Progenitor cell of endocrine pancreas (in vitro differentiated cells): ENCODE measurements around the gene LEO1. TPM values are rescaled to one million over a fixed set of nuclear protein-coding genes. Genes with fewer than 3 reads are reported as not detected.
"Not testable (repeated sequence)": the region's sequence is repeated elsewhere in the genome, so short reads cannot be mapped to it uniquely, and the experiment has no call there.

ENCODE experiments used
- DNase-seq: peaks from one replicate; pipeline ENCODE4 v3.0.0; 2021; ENCODE audit warnings: low spot score; ENCODE audit not compliant: unreplicated experiment
- H3K27ac Mint-ChIP-seq: 2 replicates; pipeline ENCODE4 v1.8.0; 2021; ENCODE audit warnings: mild to moderate bottlenecking, moderate library complexity, mixed read lengths
- H3K27me3 Mint-ChIP-seq: 2 replicates; pipeline ENCODE4 v1.8.0; 2021; ENCODE audit warnings: mixed read lengths
- H3K36me3 Mint-ChIP-seq: 2 replicates; pipeline ENCODE4 v1.8.0; 2022; ENCODE audit warnings: mixed read lengths; ENCODE audit not compliant: insufficient read depth
- H3K4me1 Mint-ChIP-seq: 2 replicates; pipeline ENCODE4 v1.8.0; 2021; ENCODE audit warnings: low read depth, mixed read lengths
- H3K4me3 Mint-ChIP-seq: 2 replicates; pipeline ENCODE4 v1.8.0; 2021; ENCODE audit warnings: low read depth, mild to moderate bottlenecking, moderate library complexity, mixed read lengths
- H3K9me3 Mint-ChIP-seq: 2 replicates; pipeline ENCODE4 v1.8.0; 2021; ENCODE audit warnings: low read depth, mixed read lengths
- total RNA-seq: library from RNA; stranded (reverse); gene quantifications from 2 replicates; pipeline ENCODE4 v1.2.1, GENCODE V29; 2021
- TF ChIP-seq, protein P1 (sequence below): fragments of 200-600 bp; sonication (generic); IDR thresholded peaks from one replicate; pipeline ENCODE4 v1.5.0; 2021; ENCODE audit warnings: antibody characterized with exemption, mild to moderate bottlenecking; ENCODE audit not compliant: unreplicated experiment

Gene LEO1
- total RNA-seq, 1 donor from 2014 or later: 25.7 TPM

DNA sequence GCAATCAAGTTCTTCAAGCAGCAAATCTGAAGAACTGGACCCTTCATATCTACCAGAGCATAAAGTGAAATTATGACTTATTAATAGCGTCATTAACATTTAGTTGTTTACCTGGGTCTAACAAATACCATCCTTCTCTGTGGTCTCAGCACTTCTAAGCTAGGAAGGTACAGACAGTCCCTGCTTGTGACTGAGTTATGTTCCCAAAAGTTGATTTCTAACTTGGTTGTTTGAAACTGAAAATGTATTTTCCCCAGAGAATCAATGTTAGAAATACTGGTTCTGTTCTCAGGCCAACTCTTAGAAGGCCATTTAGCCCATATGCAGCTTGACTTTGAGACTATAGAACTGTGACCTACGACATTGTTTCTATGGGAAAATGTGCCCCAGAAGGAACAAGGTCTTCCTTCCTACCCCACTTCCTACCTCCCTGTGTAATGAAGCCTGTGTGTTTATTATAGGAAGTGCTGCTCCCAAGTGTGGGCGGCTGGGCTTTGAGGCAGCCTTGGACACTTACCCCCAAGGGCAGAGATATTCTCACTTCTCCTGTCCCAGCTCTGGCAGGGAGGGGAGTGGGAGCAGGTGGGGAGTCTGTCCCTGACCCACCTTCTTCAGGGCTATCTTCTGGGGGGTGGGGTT is 35.2 kb upstream of the LEO1 start:
- Mint-ChIP-seq H3K27me3 (peaks cover 3% of the 10 kb centered on the region), H3K36me3 (no peaks in the 10 kb centered on the region), H3K4me3 (no peak overlapping the region), H3K9me3 (no peaks in the 10 kb centered on the region), H3K4me1 (peaks cover 23% of the 10 kb centered on the region), H3K27ac (no peak overlapping the region)
- TF ChIP-seq, protein P1, sequence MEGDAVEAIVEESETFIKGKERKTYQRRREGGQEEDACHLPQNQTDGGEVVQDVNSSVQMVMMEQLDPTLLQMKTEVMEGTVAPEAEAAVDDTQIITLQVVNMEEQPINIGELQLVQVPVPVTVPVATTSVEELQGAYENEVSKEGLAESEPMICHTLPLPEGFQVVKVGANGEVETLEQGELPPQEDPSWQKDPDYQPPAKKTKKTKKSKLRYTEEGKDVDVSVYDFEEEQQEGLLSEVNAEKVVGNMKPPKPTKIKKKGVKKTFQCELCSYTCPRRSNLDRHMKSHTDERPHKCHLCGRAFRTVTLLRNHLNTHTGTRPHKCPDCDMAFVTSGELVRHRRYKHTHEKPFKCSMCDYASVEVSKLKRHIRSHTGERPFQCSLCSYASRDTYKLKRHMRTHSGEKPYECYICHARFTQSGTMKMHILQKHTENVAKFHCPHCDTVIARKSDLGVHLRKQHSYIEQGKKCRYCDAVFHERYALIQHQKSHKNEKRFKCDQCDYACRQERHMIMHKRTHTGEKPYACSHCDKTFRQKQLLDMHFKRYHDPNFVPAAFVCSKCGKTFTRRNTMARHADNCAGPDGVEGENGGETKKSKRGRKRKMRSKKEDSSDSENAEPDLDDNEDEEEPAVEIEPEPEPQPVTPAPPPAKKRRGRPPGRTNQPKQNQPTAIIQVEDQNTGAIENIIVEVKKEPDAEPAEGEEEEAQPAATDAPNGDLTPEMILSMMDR: no peak
- DNase-seq: no peak

DNA sequence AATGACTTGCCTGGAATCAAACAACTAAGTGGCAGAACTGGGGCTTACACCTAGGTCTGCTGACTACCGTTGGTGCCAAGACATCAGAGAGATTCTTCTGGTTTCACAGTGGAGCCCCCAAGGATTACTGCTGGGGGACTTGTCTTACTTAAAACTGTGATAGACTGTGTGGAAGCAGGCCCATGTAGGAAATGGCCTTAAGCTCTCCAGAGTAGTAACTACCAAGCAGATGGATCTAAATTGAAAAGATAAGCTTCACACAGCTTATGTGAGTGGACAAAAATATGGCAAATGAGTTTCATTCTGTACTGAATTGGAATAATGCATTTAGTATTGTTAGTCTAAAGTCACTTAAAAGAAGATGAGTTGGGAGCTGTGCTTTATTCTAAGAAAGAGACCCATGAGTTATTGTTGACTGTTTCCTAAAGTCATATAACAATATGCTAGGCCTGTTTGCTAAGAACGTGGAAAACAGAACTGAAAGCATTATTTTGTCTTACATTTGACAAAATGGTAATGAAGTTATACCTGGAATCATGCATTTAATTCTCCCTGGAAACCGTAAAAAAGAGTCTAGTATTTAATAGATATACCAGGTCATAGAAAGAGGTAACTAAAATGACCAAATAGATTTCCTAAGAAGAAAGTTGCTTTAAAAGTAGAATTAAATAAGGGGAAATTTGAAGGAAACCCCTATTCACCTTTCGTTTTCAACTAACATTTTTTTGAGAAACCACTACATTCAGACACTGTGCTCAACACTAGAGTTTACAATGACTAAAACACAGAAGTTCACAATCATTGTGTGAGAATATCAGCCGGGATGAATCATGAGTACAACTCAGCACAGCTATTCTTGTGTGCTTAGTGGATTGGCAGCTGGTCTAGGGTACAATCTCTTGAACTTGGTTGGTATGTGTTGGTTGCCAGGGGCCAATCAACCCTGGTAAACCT is 34.4 kb upstream of the LEO1 start:
- H3K4me3 Mint-ChIP-seq: no peak overlapping the region
- H3K4me1 Mint-ChIP-seq: peaks cover 15% of the 10 kb centered on the region
- H3K27me3 Mint-ChIP-seq: peaks cover 3% of the 10 kb centered on the region
- H3K36me3 Mint-ChIP-seq: no peaks in the 10 kb centered on the region
- DNase-seq: no peak
- H3K9me3 Mint-ChIP-seq: no peaks in the 10 kb centered on the region
- no peak overlapping the region for H3K27ac Mint-ChIP-seq
- TF ChIP-seq, protein P1: no peak

DNA sequence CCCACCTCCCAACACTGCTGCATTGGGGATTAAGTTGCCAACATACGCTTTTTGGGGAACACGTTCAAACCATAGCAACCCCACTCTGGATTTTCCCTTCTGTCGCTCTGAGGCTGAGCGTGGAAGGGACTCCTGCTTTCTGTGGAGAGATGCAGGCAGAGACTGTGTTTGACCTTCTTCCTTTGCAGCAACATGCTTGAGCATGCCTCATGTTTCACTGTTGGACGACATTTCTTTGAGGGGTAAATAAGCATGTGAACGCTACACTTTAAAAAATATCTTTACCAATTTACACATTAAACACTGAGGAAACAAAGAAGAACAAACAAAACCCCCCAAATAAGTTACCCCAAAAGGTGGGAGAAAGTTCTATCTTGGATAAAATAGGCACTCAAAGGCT is 33.2 kb upstream of the LEO1 start:
- Mint-ChIP-seq H3K4me1 (peaks cover 12% of the 10 kb centered on the region), H3K36me3 (no peaks in the 10 kb centered on the region), H3K4me3 (no peak overlapping the region), H3K27me3 (peaks cover 3% of the 10 kb centered on the region), H3K27ac (no peak overlapping the region), H3K9me3 (no peaks in the 10 kb centered on the region)
- no peak for DNase-seq
- TF ChIP-seq, protein P1: no peak

DNA sequence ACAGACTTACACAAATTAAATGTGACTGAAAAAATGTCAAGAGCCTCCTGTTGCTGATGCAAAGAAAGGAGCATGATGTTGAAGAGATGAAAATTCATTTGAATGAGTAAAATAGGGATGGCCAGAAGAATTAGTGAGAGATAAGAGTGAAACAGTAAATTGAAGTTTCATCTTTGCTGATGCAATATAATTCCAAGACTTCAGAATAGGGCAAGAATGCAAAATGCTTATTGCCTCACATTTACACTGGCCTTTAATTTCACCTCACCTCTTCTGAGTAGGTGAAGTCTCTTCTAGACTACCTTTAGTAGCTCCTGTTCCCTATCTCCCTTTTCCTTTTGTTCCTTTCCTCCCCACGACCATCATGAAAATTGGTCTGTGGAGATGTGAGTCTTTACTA is 32.1 kb upstream of the LEO1 start:
- Mint-ChIP-seq H3K9me3 (no peaks in the 10 kb centered on the region), H3K4me1 (peaks cover 6% of the 10 kb centered on the region), H3K36me3 (no peaks in the 10 kb centered on the region), H3K27ac (no peak overlapping the region), H3K4me3 (no peak overlapping the region), H3K27me3 (peaks cover 3% of the 10 kb centered on the region)
- DNase-seq: no peak
- TF ChIP-seq, protein P1: no peak

DNA sequence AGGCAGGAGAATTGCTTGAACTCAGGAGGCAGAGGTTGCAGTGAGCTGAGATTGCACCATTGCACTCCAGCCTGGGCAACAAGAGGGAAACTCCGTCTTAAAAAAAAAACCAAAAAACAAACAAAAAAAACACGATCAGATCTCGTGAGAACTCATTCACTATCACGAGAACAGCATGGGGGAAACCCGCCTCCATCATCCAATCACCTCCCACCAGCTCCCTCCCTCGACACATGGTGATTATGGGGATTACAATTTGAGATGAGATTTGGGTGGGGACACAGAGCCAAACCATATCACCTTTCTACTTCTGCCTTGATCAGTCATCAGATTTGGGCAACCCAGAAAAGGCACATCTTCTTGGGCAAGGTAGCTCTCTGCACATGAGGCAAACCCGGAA is 31.5 kb upstream of the LEO1 start:
- H3K9me3 Mint-ChIP-seq, H3K4me1 Mint-ChIP-seq, H3K27me3 Mint-ChIP-seq, H3K36me3 Mint-ChIP-seq, H3K27ac Mint-ChIP-seq, H3K4me3 Mint-ChIP-seq, DNase-seq: not testable (repeated sequence)

DNA sequence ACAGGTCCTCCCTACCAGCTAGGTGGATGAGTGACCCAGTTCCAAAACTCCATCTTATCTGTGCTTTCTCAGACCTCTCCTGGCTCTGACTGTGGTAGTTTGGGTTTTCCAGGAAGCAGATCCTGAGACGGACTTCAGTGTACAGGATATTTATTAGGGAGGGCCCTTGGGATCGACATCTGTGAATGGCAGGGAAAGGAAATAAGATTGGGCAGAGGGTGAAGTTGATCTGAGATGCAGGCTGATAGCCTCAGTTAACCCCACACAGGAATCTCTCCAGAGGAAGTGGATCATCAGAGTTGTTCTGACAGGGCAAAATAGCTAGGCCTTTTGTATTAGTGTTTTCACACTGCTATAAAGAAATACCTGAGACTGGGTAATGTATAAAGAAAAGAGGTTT is 30.8 kb upstream of the LEO1 start:
- DNase-seq: no peak
- no peak overlapping the region for H3K4me3 Mint-ChIP-seq
- no peak overlapping the region for H3K27ac Mint-ChIP-seq
- no peaks in the 10 kb centered on the region for H3K9me3 Mint-ChIP-seq
- TF ChIP-seq, protein P1: no peak
- no peaks in the 10 kb centered on the region for H3K36me3 Mint-ChIP-seq
- peaks cover 3% of the 10 kb centered on the region for H3K27me3 Mint-ChIP-seq
- peaks cover 3% of the 10 kb centered on the region for H3K4me1 Mint-ChIP-seq
